D341Med (cell line): ENCODE data around the gene ING4.
A peak's percentile ranks its signal among the peaks of the same experiment; 100 is the strongest.

Experiments
- DNase-seq: peaks from one replicate; pipeline ENCODE4 v3.0.0; 2012; ENCODE audit warnings: low spot score

Gene ING4

DNA sequence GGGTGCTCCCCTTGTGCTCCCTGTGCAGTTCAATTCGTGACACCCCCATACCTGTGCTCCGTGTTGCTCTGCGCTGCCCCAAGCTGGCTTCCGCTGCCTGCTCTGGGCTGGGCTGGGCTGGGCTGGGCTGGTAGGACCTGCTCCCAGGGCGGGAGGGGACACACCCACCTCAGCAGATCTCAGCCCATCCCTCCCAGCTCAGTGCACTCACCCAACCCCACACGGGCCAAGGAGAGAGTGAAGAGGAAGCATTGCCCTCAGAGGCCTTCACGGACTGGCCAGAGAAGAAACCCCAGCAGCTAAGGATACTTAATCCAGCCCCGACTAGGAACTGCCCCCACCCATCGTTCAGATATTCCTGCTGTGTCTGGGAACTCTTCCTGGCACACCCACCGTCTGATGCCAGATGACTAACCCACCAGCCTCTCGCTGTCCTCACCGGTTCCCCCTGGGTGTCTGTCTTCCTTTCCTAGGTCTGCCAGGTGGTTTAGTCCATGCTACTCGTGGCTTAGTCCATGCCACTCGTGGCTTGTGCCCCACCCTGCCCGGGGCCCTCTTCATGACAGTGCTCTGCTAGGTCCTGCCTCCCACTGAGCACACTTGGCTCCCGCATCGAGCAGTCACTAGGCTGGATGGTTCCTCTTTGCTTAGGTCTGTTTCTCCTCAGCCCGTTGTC, 26.9 kb downstream of the ING4 start, which contains the start of gene LPAR5:
LPAR5 (minus strand) TSS at position 104 of the 676 bp plus-strand sequence. CDS start 14,711 bp downstream, outside the sequence.
- DNase-seq, result peak; percentile 38

DNA sequence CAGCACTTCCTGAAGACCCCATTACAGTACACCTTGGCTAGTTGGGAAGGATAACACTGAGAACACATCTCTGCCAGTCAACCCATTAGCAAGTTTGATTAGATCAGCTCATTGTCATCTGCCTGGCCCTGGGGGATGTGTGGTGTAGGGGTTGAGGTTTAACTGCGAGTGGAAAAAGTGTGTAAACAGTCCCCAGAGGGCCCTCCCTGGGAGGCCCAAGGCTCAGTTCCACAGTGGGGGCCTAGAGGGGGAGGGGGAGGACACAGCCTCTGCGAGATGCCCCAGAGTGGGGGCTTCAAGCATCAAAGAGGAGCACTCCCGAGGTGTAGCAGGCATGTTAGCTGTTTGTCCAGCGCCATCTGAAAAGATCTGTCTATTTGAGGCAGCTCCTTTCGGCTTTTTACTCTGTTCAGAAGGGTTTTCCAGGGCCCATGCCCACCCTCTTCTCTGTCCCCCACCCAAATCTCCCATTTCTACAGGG, 27.5 kb downstream of the ING4 start:
- no peak for DNase-seq

DNA sequence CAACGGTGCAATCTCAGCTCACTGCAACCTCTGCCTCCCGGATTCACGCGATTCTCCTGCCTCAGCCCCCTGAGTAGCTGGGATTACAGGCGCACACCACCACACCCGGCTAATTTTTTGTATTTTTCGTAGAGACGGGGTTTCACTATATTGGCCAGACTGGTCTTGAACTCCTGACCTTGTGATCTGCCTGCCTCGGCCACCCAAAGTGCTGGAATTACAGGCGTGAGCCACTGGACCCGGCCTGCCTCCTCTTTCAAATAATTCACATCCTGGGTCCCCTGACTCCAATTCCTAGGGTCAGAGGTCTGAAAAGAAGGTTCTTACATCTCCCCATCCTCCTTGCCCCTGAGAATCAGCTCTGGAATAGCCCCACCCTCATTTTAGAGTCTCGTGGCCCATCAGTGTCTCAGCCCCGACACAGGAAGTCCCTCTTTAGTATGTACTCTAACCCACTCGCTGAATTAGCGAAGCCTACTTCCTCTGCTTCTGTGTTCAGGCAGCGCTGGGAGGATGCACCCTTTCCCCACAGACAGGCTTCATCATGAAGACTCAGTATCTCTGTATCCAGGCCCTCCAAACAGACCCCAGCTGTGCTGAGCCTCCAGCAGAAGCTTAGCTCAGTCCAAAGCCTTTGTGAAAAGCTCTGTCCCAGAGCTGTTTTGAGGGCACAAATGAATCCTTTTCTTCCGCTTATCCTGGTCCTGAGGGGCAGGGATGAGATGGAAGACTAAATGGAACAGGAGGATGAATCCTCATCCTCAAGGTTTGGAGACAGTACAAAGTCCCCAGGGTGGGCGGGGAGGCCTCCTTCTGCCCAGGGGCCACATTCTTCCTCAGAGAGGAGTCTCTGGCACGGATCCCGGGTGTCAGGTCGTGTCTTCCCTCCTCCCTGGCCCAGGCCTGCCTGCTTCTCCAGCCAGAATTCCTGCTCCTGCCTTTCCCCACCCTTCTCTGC, 30.6 kb downstream of the ING4 start:
- DNase-seq, result peak; percentile 43

DNA sequence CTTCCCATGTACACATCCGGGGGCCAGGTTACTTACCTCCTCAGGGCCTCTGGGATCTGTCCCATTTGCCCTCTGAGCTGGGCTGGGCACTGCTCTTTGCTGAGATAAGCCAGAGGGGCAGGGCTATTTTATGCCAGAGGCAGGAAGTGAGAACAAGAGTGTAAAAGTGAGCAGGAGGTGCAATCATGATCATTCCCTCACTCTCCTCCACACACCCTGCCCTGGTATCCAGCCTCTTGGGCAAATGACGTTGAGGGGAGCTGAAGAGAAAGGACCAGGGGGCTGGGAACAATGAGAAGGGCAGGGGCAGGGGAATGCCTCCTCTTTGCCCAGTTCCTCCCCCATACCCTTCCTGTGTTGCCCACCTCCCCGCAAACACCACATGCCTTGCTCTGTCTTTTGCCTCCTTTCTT, 31.4 kb downstream of the ING4 start:
- no peak for DNase-seq

DNA sequence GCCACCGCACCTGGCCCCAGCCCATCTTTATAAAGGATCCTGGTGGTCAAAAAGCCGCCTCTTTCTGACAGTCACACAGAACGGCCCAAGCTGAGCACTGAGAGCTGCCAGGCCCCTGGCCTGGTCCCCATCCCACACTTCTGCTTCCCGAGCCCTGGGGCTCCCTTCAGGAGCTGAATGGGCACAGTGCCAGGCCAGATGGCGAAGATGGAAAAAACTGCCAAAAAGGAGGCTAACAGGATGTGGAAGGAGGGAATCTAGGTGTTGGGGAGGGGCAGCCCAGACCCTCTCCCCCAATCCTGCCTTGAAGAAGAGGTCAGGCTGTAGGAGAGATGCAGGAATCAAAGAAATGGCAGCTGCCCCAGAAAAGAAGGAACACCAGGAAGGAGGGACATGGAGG, 32.2 kb downstream of the ING4 start:
- peak; percentile 50 for DNase-seq

DNA sequence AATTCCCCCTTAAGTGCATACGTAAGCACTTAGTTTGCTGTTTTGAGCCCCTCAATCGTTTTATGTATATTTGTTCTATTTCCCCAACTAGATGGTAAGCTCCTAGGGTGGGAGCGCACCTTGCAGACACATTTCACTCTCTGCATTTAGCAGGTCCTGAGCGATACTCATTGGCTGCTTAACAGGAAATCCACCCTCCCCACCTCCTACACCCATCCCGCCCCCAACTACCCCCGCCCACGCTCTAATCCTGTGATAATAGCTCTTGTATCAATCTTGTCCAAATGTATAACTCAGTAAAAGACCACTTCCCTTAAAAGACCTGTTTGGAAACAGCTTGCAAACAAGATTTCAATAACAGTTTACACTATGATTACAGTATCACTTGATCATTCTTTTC, 35.3 kb downstream of the ING4 start:
- DNase-seq, result peak; percentile 81

DNA sequence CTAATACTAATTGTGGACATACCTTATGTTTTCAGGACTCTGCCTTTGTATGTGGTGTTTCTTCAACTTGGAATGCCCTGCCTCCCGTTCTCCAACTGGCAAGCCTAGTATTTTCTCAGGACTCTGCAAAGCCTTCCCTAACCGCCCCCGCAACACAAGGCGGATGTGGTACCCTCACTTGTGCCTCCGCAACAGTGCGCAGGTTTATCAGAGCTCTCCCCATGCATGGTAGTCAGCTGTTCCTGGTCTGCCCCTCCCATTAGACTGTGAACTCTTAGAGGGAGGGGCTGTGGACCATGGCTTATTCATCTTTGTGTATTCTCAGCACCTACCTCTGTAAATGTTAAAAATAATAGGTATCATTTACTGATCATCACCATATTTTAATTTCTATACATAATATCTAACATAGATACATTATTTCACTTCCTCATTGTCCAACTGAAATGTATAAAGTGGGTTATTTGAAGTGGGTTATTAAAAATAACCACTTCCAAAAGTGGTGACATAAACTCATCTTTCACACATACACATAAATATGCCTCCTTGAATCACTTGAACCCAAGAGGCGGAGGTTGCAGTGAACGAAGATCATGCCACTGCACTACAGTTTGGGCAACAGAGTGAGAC, 36.1 kb downstream of the ING4 start:
- DNase-seq, result no peak

DNA sequence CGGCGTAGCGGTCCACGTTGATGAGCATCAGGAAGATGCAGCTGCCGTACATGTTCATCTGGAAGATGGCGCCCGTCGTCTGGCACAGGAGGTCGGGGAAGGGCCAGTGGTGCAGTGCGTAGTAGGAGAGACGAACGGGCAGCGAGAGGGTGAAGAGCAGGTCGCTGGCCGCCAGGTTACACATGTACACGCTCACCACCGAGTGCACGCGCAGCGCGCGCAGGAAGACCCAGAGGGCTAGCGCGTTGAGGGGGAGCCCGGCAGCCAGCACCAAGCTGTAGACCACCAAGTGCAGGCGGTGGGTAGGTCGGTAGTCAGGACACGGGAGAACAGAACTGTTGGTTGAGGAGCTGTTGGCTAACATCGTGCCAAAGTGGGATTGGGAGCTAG, 42.0 kb downstream of the ING4 start:
- no peak for DNase-seq

DNA sequence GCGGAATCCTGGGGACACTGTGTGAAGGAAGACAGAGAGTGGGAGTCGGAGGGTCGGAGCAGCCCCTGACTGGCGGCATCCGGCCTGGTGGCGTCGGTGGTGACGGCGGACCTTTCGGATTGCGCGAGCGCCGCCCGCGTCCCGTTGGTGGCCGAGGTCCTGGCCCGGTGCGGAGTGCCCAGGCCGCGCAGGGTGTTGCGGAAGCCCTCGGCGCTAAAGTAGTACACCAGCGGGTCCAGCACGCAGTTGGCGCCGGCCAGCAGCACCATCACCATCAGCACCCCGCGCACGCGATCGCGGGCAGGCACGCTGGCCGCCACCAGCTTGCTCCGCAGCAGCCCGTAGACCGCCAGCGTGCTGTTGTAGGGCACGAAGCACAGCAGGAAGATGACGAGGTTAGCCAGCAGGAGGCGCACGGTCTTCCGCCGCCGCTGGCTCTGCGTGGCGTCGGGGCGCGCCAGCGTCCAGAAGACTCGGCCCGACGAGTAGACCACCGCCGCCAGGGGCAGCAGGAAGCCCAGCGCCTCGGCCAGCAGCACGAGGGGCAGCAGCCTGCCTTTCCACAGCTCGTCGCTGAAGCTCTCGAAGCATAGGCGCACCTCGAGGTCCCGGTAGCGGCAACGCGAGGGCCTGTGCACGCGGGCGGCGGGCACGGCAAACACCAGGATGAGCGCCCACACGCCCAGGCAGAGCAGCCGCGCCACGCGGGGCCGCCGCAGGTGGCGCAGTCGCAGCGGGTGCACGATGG, 42.6 kb downstream of the ING4 start:
- DNase-seq, result no peak

DNA sequence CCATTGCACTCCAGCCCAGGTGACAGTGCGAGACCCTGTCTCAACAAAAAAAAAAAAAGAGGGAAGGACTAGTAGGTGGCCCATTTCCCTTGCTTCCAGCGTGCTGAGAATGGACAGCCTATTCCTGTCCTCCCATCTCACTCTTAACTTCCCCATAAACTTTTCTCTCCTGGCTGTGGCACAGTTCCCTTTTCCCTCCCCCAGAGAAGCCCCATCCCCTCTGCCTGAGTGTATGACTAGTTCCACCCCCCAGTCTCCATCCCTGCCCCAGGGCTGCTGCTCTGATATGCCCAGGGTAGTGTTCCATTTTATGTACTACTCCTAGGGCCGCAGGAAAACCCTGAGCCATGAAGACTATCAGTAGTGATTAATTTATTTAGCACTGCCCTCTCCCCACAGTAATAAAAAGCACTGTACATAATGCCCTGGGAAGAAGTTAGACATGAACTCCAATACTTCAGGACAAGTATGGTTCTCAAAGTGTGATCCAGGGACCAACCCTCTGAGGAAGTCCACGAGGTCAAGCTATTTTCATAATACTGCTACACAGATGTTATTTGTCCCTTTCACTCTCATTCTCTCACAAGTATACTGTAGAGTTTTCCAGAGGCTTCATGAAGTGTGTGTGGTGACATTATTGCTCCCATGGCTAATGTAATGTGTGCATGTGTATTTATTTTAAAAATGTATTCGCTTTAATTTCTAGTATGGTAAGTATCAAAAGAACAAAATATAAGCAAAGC, 44.3 kb downstream of the ING4 start:
- no peak for DNase-seq

DNA sequence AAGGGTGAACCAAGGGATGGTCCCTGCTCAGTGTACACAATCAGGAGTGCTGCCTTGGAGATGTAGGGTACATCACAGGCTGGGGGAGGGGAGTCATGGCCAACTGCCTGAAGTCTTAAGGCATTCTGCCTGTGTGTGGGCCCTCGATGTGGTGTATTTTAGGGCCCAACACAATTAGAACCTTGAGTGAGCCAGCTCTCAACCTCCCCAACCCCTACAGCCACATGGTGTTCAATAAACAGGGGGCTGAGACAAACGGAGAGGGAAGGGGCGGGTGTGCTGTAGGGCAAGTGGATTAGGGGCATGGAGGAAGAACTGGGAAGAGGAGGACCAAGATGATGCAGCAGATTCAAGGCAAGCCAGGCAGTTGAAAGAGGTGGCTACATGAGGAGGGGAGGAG, 47.1 kb downstream of the ING4 start:
- no peak for DNase-seq

DNA sequence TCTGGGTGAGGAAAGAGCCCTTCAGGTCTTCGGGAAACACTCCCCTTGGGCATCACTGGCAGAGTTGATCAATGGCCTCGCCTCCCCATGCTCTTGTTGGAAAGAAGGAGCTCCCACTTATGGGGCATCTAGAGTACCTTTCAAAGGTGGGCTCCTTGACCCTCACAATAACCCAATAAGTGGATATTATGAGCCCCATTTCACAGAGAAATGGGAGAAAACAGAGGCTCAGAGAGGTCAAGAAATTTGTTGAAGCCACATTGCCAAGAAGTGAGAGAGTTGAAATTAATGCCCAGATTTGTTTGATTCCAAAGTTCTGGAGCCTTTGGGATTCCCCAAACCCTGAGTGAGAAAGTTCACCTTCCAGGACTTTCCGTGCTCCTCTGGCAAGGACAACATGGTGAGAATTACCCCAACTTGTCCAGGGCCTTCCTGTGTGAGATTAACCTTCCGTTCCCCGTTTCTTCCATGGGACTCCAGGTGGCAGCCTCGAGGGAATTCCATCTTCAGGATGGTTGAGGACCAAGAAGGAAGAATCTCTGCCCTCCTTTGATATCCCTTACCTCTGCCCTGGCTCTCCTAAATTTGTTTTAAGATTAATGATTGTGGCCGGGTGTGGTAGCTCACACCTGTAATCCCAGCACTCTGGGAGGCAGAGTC, 48.3 kb downstream of the ING4 start:
- no peak for DNase-seq

DNA sequence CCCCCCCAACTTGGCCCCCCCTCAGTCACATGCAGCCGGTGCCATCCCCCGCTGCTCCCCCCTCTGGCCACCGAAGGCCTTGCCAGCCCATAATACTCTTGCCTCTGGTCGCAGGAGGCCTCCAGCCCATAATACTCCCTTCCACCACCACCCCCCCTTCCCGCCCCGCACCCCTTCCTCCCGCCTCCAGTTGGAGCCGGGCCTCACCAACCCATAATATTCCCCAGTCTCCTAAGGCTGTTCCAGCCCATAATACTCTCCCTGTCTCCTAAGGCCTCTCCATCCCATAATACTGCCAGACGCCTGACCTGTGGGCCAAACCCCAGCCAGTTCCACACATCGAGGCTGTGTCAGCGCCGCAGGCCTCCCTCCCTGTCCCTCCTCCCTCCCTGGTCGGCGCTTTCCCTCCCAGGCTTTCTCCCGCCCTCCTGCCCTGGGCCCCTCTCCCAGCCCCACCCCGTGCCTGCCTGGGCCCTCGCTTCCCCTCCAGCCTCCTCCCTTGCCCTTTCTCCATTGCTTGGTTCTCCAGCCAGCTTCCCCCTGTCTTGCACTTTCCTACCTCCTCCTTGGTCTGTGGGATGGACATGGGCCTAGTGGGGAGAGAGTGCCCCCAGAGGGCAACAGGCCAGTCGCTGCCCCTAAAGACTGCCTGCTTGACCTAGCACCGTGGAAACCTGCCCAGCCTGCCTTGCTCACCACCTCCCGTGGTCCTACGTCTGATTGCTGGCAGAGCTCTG, 49.0 kb downstream of the ING4 start:
- peak; percentile 89 for DNase-seq

DNA sequence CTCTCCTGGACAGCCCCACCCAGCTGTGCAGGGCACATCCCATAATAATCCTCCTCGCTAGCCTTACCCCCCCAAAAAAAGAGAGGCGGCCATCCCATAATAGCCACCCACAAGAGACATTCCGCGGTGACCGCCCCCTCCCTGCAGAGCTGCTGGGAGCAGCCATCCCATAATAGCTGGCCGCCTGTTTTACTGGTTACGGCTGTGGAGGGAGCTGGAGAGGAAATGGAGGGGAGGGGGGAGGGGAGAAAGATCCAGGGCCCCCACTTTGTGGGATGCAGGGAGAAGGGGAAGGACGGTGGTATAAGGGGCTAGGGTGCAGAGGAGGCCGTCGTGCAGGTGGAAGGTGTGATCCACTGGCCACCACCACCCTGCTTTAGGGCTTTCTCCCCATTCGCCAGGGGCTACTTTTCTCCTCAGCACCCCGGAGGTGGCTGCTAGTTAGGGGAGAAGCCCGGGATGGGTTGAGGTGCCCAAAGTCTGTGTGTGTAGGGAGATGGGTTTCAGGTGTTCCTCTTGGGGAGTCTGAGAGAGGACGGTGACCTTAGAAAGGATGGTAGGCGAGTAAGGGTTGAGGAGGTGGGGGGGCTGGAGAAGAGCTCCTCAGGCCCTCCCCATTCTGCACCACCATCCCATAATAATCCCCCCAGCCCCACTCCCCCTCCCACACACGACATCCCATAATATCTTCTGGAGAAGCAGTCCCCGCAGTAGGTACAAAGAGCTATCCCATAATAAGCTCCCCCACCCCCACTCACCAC, 49.7 kb downstream of the ING4 start:
- DNase-seq, result peak; percentile 69

DNA sequence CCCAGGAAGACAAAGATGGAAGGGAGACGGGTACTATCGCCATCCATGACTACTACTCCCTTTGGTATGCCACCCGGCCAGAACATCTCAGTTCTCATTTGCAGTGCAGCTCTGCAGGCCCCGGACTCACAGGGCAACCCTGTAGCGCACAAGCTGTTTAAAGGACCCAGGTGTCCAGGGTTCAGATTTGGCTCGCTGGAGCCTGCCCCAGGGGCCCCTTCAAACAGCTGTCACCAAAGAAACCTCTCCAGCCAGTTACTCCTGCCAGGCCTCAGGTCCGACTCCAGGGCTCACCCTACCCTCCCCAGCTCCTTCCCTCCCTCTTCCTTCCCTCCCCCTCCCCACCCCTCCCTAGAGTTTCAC, 50.3 kb downstream of the ING4 start:
- DNase-seq, result no peak

DNA sequence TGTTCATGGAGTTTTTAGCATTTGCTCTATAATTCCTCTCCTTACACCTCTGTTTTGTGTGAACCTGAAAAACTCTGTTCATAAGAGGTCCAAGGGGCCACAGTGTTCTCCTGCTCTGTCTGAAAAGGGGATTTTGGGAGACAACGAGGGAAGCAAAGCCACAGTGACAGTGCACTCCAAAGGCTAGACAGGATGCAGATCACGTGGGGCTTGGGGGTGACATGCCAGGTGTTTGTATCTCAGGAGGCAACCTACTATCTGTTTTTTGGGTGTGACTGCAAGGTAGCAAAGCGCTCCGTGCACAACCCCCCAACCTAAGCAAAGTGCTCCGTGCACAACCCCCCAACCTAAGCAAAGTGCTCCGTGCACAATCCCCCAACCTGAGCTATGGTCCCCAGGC, 50.7 kb downstream of the ING4 start:
- DNase-seq, result no peak

DNA sequence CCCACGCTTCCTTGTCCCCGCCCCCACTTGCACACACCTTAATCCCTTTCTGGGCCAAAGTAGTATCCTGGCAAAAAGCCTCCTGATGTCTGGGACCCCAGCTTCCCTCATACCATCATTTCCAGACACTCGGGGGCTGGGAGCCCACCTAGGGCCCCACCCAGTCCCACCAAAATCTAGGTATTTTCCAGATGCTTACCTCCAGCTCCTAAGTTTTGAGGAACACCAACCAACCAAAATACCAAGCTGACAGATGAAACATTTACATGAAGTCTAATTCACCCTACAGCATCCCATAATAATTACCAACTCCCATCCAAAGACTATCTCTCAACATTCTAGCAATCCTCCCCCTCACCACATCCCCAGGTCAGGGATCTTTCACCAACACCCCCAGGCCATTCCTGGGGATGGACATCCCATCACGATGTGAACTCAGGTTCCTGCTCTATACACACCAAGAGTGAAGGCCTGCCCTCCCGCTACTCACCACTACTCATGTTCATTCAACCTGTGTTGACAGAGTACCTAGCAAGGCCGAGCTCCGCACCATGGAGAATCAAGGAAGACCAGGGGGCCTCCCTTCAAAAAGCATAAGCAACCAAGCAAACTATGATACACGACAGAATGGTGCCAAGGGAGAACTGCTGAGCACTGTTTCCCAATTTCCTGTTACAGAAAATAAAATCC, 54.2 kb downstream of the ING4 start:
- DNase-seq, result no peak

DNA sequence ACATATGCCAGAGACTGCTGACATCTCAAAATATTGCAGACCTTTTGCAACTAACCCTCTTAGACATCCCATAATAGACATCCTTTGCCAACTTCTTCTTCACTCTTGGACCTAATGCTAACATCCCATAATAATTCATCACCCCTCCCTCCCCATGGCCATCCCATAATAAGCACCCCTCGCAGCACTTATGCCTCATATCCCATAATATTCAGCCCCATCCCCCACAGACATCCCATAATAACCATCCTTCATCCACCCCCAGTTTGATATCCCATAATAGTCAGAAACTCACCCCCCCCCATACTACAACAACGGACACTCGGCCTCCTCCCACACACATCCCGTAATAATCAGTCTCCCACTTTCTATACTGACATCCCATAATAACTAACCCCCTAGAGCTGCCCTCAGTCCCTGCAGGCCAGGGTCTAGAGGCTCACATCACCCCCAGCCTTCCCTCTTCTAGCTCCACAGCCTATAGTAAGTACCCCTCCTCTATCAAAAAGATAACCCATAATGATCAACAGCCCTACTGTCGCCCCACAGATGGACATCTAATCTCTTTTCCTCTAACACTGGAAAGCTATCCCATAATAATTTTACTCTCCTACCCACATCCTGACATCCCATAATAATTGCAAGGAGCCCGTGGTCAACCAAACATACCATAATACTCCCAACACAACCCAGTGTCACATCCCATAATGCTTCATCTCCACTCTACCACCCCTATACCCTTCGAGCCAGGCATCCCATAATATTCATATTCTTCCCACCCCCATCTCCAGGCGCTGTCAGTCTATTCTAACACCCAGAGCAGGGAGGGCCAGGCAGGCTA, 54.9 kb downstream of the ING4 start:
- peak; percentile 57 for DNase-seq
